Nephron (organoid): ENCODE measurements around the gene RHBDF1.
A peak's percentile ranks its signal among the peaks of the same experiment; 100 is the strongest.

Source experiments
- H3K27ac Mint-ChIP-seq, 3 experiments: 2 replicates each; pipeline ENCODE4 v1.8.0; 2020; ENCODE audit warnings: mixed read lengths in 3 of 3, mild to moderate bottlenecking in 2 of 3, moderate library complexity in 1 of 3
- H3K27me3 Mint-ChIP-seq: 2 replicates; pipeline ENCODE4 v1.8.0; 2021; ENCODE audit warnings: low read depth, mild to moderate bottlenecking, moderate library complexity, mixed read lengths
- H3K36me3 Mint-ChIP-seq: 2 replicates; pipeline ENCODE4 v1.8.0; 2020; ENCODE audit warnings: low read depth, mixed read lengths
- H3K4me1 Mint-ChIP-seq: 2 replicates; pipeline ENCODE4 v1.8.0; 2020; ENCODE audit warnings: mixed read lengths
- H3K4me3 Mint-ChIP-seq, 3 experiments: 2 replicates each; pipeline ENCODE4 v1.8.0; 2020; ENCODE audit warnings: mild to moderate bottlenecking in 3 of 3, mixed read lengths in 3 of 3, moderate library complexity in 2 of 3
- H3K9me3 Mint-ChIP-seq: 2 replicates; pipeline ENCODE4 v1.8.0; 2020; ENCODE audit warnings: mixed read lengths
- CTCF ChIP-seq, 3 experiments: fragments of 200-600 bp; sonication (generic); IDR thresholded peaks; one replicate each; pipeline ENCODE4 v1.5.0; 2021; ENCODE audit warnings: antibody characterized with exemption in 3 of 3; ENCODE audit not compliant: unreplicated experiment in 3 of 3

RHBDF1 gene

DNA sequence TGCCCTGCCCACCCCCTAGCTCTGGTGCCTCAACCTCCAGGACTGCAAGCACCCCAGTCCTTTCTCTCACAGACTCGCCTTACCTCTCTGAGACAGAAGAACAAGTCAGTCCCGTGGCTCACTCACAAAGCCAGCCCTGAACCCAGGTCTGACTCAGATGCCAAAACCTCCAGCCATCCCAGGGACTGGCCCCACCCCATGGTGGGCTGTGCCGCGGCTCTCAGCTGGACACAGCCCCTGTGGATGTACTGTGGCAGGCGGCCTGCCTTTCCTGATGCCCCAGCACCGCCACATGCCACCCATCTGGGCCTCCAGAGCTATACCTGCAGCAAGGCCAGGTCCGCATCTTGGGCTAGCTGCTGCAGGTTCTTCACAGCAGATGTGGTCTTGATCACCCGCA, 25.4 kb upstream of the RHBDF1 start:
- Mint-ChIP-seq H3K27me3 (no peaks in the 10 kb centered on the region), H3K4me3 (no peak overlapping the region), H3K9me3 (no peaks in the 10 kb centered on the region), H3K36me3 (peaks cover 4% of the 10 kb centered on the region), H3K4me1 (peaks cover 13% of the 10 kb centered on the region), H3K27ac (no peak overlapping the region)
- TF ChIP-seq CTCF (IDR thresholded peaks at IDR 0.05; ENCODE audit: unreplicated experiment in 3 of 3), result no peak

GRCh38 chr16:96935-97381, 24.5 kb upstream of the RHBDF1 start:
- no peaks in the 10 kb centered on the region for H3K9me3 Mint-ChIP-seq
- TF ChIP-seq CTCF (IDR thresholded peaks at IDR 0.05; ENCODE audit: unreplicated experiment in 3 of 3), result peak; percentile 95 to 97 (median 96)

DNA sequence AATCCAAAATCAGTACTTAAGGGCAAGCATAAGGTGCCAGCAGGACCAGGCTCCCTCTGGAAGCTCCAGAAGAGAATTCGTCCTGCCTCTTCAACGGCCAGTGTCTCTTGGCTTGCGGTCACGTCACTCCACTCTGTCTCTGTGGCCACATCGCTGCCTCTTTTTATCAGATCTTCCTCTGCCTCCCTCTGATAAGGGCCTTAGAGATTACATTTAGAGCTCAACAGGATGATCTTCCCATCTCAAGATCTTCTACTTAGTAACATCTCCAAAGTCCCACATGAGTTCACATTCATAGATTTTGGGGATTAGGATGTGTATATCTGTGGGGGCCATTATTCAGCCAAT, 22.5 kb upstream of the RHBDF1 start:
- no peaks in the 10 kb centered on the region for H3K9me3 Mint-ChIP-seq
- peaks cover 4% of the 10 kb centered on the region for H3K4me1 Mint-ChIP-seq
- no peak overlapping the region for H3K4me3 Mint-ChIP-seq
- no peaks in the 10 kb centered on the region for H3K27me3 Mint-ChIP-seq
- TF ChIP-seq CTCF (IDR thresholded peaks at IDR 0.05; ENCODE audit: unreplicated experiment in 3 of 3), result no peak
- peaks cover 5% of the 10 kb centered on the region for H3K36me3 Mint-ChIP-seq
- no peak overlapping the region for H3K27ac Mint-ChIP-seq

More at GRCh38 chr16:96935-97381, 24.5 kb upstream of the RHBDF1 start:
- no peak overlapping the region for H3K4me3 Mint-ChIP-seq
- no peak overlapping the region for H3K27ac Mint-ChIP-seq
- peaks cover 4% of the 10 kb centered on the region for H3K4me1 Mint-ChIP-seq
- no peaks in the 10 kb centered on the region for H3K36me3 Mint-ChIP-seq
- H3K27me3 Mint-ChIP-seq, result no peaks in the 10 kb centered on the region

- Mint-ChIP-seq H3K27ac (no peak overlapping the region), H3K9me3 (no peaks in the 10 kb centered on the region), H3K4me3 (no peak overlapping the region), H3K27me3 (no peaks in the 10 kb centered on the region), H3K36me3 (peaks cover 5% of the 10 kb centered on the region), H3K4me1 (peaks cover 4% of the 10 kb centered on the region)
- no peak for TF ChIP-seq CTCF (IDR thresholded peaks at IDR 0.05; ENCODE audit: unreplicated experiment in 3 of 3)
These were observed 20.3 kb upstream of the RHBDF1 start for GRCh38 chr16:92431-93339.

- no peak for TF ChIP-seq CTCF (IDR thresholded peaks at IDR 0.05; ENCODE audit: unreplicated experiment in 3 of 3)
- Mint-ChIP-seq H3K36me3 (peaks cover 5% of the 10 kb centered on the region), H3K27me3 (no peaks in the 10 kb centered on the region), H3K4me1 (peaks cover 4% of the 10 kb centered on the region), H3K9me3 (no peaks in the 10 kb centered on the region), H3K27ac (peak overlapping the region in 1 of 3 experiments; percentile 51), H3K4me3 (no peak overlapping the region)
These were observed 19.1 kb upstream of the RHBDF1 start for GRCh38 chr16:91484-91883.
